Measurements from ENCODE around the gene NUDT3.
"Not testable (repeated sequence)": the region's sequence is repeated elsewhere in the genome, so short reads cannot be mapped to it uniquely, and the experiment has no call there.

Gene NUDT3

GRCh38 chr6:34280216-34280615 is 112.3 kb downstream of the NUDT3 start:
- no peak for DNase-seq

- DNase-seq: no peak
Observed at GRCh38 chr6:34278833-34279232, 113.6 kb downstream of the NUDT3 start.

DNA sequence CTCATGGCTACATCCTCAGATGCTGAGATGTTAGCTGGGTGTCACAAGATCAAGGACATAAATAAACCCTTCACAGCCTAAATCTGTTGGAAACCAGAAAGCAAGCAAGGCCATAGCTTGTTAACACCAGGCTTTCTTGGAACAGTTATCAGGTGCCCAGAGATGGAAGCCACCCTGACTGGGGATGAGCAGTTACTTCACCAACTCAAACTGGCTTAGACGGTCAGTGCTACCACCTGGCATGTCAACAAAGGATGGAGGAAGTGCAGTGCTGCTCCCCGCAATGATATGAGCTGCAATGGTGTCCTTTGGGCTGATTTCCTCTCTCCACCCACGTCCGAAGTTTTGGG is 114.7 kb downstream of the NUDT3 start:
- no peak for DNase-seq

DNA sequence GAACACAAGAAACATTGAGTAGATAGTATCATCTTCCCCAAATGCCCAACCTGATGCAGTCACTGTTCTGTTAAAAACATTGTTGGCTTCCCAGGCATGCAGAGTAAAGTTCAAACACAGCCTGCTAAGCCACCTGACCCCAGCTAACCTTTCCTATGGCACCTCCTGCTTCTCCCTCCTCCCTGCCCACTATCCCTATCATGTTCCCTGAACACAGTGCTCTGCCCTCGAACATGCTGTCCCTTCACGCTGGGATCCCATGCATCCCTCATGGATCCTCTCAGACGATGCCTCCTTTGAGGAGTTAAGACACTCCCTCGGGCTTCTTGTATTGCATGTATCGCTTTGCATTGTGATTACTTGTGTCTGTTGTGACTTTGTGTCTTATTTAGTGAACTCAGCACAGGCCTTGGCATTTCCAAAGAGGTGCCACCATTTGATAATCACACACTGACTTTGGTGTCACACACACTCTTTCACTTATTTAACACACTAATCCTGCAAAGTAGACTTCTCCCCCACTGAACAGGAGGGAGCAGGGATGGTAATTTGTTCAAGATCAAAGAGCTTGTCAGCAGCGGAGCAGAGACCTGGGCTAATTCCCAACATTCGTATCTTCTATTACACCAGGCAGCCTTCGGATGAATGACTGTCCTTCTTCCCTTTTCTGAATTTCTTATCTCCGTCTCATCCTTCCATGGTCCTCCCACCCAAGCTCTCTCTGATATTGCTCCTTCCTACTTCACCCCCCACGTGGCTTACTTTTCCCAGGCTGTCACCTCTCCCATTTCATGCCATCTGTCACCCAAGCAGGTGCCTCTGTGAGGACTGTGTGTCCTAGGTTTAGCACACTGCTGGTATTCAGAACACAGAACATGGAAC is 115.3 kb downstream of the NUDT3 start:
- no peak for DNase-seq

- no peak for DNase-seq
Observed at GRCh38 chr6:34276191-34276590, 116.3 kb downstream of the NUDT3 start.

GRCh38 chr6:34275128-34275804 is 117.2 kb downstream of the NUDT3 start:
- DNase-seq: no peak

DNA sequence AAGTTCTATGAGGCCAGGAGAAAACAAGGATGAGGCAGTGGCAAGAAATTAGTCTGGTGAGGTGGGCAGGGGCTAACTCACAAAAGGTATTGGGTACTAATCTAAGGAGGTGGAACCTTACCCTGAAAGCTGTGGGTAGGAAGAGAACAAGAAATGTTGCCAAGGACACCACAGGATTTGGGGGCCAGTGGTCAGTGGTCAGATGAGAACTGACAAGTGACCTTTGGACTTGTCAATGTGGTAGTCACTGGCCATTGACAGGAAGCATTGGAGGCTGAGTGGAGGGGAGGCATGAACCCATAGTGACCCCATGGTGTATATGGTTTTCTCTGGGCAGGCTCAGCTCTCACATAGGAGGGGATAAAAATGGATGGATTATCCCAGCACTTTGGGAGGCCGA is 118.3 kb downstream of the NUDT3 start:
- no peak for DNase-seq

- DNase-seq: no peak
Observed at GRCh38 chr6:34273242-34273805, 119.1 kb downstream of the NUDT3 start.

DNA sequence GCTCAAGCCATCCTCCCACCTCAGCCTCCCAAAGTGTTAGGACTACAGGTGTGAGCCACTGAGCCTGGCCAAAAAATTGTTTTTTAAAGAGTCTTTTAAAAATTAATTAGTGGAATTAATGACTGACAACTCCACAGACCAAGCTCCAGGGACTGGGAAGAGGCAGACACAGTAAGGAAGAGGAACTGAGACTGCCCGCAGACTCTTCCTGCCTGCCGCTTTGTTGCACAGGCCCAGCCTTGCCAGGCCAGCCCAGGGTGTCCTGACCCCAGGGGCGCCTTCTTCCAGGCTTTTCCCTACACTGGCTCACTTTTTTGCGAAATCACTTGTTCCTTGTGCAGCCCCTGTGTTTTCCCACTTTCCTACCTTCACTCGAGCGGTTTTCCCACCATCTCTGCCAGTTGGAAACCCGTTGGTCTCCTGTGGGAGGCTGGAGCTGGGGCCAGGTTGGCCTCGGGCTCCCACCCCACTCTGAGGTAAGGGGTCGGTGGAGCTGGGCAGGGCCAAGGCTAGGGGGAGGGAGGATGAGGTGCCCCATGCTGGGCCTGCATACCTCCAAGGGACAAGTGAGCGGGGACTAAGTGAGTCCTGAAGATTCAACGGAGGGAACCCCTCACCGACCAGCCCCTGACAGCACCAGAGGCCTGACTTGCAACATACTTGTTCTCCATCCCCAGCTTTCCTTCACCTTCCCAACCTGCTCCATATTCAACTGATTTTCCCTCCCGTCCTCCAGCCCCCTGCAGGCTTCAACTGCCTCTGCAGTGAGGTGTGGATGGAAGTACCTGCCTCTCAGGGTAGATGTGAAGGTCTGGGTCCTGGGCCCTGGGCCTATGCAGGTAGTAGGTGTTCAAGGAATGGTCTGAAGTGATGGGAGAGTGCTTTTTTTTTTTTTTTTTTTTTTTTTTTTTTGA is 120.2 kb downstream of the NUDT3 start:
- no peak for DNase-seq

DNA sequence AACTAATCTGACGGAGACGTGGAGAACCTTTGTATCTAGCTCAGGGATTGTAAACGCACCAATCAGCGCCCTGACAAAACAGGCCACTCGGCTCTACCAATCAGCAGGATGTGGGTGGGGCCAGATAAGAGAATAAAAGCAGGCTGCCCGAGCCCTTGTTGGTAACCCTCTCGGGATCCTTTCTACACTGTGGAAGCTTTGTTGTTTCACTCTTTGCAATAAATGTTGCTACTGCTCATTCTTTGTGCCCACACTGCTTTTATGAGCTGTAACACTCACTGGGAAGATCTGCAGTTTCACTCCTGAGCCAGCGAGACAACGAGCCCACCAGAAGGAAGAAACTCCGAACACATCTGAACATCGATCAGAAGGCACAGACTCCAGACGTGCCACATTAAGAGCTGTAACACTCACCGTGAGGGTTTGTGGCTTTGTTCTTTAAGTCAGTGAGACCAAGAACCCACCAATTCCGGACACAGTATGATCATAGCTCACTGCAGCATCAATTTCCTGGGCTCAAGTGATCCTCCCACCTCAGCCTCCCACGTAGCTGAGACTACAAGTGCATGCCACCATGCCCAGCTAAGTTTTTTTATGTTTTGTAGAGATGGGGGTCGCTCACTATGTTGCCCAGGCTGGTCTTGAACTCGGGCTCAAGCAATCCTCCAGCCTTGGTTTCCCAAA is 122.7 kb downstream of the NUDT3 start:
- not testable (repeated sequence) for DNase-seq

GRCh38 chr6:34269132-34269531 is 123.3 kb downstream of the NUDT3 start:
- not testable (repeated sequence) for DNase-seq

- DNase-seq: no peak
Observed at GRCh38 chr6:34267746-34268145, 124.7 kb downstream of the NUDT3 start.

GRCh38 chr6:34263484-34263883 is 129.0 kb downstream of the NUDT3 start:
- not testable (repeated sequence) for DNase-seq

- no peak for DNase-seq
Observed at GRCh38 chr6:34260576-34261267, 131.7 kb downstream of the NUDT3 start.

DNA sequence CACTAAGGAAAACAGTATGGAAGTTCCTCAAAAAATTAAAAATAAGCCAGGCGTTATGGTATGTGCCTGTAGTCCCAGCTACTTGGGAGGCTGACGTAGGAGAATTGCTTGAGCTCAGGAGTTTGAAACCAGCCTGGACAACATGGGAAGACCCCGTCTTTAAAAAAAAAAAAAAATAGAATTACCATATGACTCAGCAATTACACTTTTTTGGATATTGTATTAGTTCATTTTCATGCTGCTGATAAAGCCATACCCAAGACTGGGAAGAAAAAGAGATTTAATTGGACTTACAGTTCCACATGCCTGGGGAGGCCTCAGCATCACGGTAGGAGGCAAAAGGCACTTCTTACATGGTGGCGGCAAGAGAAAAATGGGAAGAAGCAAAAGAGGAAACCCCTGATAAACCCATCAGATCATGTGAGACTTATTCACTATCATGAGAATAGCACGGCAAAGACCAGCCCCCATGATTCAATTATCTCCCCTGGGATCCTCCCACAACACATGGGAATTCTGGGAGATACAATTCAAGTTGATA is 132.9 kb downstream of the NUDT3 start:
- no peak for DNase-seq

DNA sequence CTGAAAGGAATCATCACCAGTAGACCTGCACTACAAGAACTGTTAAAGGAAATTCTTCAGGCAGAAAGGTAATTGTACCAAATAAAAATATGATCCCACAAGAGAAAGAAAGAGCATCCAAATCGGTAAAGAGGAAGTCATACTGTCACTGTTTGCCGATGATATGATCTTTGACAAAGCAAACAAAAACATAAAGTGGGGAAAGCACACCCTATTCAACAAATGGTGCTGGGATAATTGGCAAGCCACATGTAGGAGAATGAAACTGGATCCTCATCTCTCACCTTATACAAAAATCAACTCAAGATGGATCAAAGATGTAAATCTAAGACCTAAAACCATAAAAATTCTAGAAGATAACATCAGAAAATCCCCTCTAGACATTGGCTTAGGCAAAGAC is 140.1 kb downstream of the NUDT3 start:
- not testable (repeated sequence) for DNase-seq

DNA sequence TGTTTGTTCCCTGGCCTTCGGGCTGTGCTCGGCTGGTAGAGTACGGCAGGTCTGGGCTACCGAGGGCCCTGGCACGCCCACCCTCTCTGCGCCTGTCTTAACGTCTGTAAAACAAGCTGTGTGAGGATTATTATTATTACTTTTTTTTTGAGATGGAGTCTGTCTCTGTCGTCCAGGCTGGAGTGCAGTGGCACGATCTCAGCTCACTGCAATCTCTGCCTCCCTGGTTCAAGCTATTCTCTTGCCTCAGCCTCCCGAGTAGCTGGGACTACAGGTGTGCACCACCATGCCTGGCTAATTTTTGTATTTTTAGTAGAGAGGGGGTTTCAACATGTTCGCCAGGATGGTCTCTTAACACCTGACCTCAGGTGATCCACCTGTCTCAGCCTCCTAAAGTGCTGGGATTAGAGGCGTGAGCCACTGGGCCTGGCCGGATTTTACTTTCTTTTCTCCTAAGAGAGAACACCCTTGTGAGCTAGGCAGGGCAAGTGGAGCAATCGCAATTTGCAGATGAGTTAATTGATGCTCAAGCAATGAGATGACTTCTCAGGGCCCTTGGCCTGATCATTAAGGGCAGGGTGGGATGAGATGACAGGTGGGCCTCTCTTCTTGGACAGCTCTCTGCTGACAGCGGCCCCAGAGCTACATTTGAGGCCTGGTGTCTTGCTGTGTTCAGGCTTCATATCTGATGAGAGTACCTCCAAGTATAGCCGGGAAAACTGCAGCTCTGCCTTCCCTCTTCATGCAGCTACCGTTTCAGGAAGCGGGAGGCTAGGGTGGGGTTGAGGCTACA is 142.8 kb downstream of the NUDT3 start:
- DNase-seq: no peak

DNA sequence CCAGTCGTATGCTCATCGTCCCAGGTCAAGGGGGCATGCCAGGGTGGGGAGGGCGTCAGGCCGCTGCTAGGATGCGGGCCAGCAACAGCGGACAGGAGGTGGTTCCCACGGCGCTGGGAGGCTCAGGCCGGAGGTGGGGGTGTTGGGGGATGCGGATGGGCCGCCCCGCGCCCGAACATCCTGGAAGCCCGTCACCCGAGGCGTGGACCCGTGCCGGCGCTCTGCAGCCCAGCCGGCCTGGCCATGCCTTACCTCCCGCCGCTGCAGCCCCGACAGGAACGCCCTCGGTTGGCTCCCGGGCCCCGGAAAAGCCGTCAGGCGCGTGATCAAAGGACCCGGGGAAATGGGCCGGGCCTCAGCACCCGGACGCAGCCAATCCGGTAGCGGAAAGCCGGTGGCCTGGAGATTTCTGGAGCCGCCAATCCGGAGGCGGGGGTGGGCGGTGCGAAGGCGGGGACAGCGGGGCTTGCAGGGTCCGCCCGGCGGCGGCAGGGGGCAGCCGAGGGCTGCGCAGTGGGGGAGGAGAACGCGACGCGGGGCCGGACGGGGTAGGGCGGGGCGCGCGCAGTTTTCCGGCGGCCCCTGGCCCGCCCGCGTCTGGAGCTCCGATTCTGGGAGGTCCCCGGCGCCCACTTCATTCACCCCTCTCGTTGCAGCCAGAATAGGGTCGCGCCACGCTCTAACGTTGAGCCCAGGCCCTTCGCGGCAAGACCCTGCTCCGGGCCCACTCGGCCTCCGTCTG is 143.6 kb downstream of the NUDT3 start, which contains the start of gene SMIM29:
SMIM29 (minus strand) TSS at position 280 of the 742 bp plus-strand sequence. CDS start 1,215 bp downstream, outside the sequence.
- DNase-seq: peak; percentile 100

DNA sequence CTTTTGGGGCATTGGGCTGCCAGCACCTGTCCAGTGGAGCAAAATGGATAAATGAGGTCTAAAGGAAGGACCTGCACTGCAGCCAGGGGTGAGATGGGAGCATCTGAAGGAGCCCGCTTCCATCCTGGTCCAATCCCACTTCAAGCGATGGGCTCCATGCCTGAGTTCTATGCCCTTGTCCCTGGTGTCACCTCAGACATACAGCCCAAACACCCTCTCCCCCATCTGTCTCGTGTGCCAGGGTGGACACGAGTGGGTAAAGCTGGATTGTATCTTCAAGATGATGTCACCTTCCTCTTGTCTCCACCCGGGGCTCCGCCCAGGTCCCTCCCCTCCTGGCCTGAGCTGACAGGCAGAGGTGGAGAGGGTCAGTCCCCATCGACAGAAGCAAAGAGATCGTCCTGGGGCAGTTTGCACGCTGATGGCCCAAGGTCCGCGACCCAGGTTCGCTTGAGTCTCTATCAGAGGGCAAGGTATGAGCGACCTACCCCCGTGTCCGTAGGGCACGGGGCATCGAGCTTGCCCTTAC is 144.2 kb downstream of the NUDT3 start:
- peak; percentile 80 for DNase-seq
